H1 (cell line): ENCODE results near the gene TCF25. TPM values are rescaled to one million over a fixed set of nuclear protein-coding genes. Genes with fewer than 3 reads are reported as not detected.

ENCODE experiments used
- CTCF ChIA-PET: fragments of 300-600 bp; sonication (Branson Sonifier 250); formaldehyde crosslinking; loops from one replicate; lab custom pipeline; 2021; ENCODE audit not compliant: partially characterized antibody; lab: Charles Lee
- POLR2A ChIA-PET: fragments of 300-600 bp; sonication (Branson Sonifier 250); formaldehyde crosslinking; loops from one replicate; lab custom pipeline; 2021; ENCODE audit warnings: inconsistent platforms; ENCODE audit not compliant: partially characterized antibody; lab: Charles Lee
- DNase-seq, 2 experiments: peaks; one replicate each; pipeline versions ENCODE4 v3.0.0 to v3.0.0-alpha.2; 2010 to 2022; ENCODE audit warnings: low spot score in 2 of 2, low read depth in 1 of 2, mixed read lengths in 1 of 2
- FAIRE-seq: peaks from 2 replicates; lab custom pipeline; 2011; peaks lifted over from hg19 to GRCh38; lab: Jason Lieb, UNC
- H2AFZ ChIP-seq: 2 replicates; pipeline ENCODE4 v1.8.1; 2012; ENCODE audit warnings: low read length, inconsistent platforms
- H2AK5ac ChIP-seq: 2 replicates; pipeline ENCODE4 v1.6.1; 2013; ENCODE audit warnings: low read depth, low read length
- H2BK120ac ChIP-seq: replicated peaks from 2 replicates; pipeline ENCODE3; 2013; ENCODE audit warnings: low read depth, low read length, inconsistent platforms
- H2BK12ac ChIP-seq: 2 replicates; pipeline ENCODE4 v1.6.1; 2013; ENCODE audit warnings: low read depth, low read length
- H2BK15ac ChIP-seq: 2 replicates; pipeline ENCODE4 v1.6.1; 2013; ENCODE audit warnings: low read length
- H2BK20ac ChIP-seq: 2 replicates; pipeline ENCODE4 v1.6.1; 2013; ENCODE audit warnings: low read length
- H2BK5ac ChIP-seq: 2 replicates; pipeline ENCODE4 v1.6.1; 2013; ENCODE audit warnings: low read depth, low read length
- H3K14ac ChIP-seq: 2 replicates; pipeline ENCODE4 v1.6.1; 2013; ENCODE audit warnings: inconsistent platforms; ENCODE audit not compliant: insufficient read length
- H3K18ac ChIP-seq: 2 replicates; pipeline ENCODE4 v1.6.1; 2013; ENCODE audit warnings: low read length; ENCODE audit errors: extremely low read depth
- H3K23ac ChIP-seq: 2 replicates; pipeline ENCODE4 v1.6.1; 2013; ENCODE audit warnings: inconsistent platforms; ENCODE audit not compliant: insufficient read length
- H3K23me2 ChIP-seq: 2 replicates; pipeline ENCODE4 v1.6.1; 2013; ENCODE audit warnings: low read depth, low read length
- H3K27ac ChIP-seq: 2 replicates; pipeline ENCODE4 v1.6.1; 2011; ENCODE audit warnings: low read depth, low read length, inconsistent platforms
- H3K27me3 ChIP-seq, 4 experiments: replicated peaks in 1 of 4; 1 replicate in 1 of 4; 2 replicates in 3 of 4; pipeline versions ENCODE4 v1.6.1 to v1.8.1; 2011 to 2013; ENCODE audit warnings: low read length in 3 of 4, mild to moderate bottlenecking in 3 of 4, inconsistent platforms in 2 of 4, mixed read lengths in 2 of 4, moderate library complexity in 1 of 4; ENCODE audit not compliant: control insufficient read depth in 3 of 4, insufficient read depth in 3 of 4; ENCODE audit errors: extremely low read depth in 1 of 4
- H3K36me3 ChIP-seq, 4 experiments: 2 replicates each; pipeline versions ENCODE4 v1.6.1 to v1.8.1; 2011 to 2013; ENCODE audit warnings: mild to moderate bottlenecking in 4 of 4, low read length in 3 of 4, moderate library complexity in 2 of 4, control low read depth in 1 of 4, inconsistent platforms in 1 of 4; ENCODE audit not compliant: insufficient read depth in 4 of 4, control insufficient read depth in 2 of 4
- H3K4ac ChIP-seq: replicated peaks from 2 replicates; pipeline ENCODE3; 2013; ENCODE audit warnings: low read length, low read depth, mixed read lengths, inconsistent platforms; ENCODE audit not compliant: insufficient read length
- H3K4me1 ChIP-seq, 4 experiments: replicated peaks in 1 of 4; 1 replicate in 1 of 4; 2 replicates in 3 of 4; pipeline versions ENCODE4 v1.6.1 to v1.8.1; 2011 to 2013; ENCODE audit warnings: low read length in 3 of 4, inconsistent platforms in 2 of 4, mixed read lengths in 1 of 4; ENCODE audit not compliant: insufficient read depth in 4 of 4, control insufficient read depth in 3 of 4
- H3K4me2 ChIP-seq, 2 experiments: 2 replicates each; pipeline versions ENCODE4 v1.6.1 to v1.8.1; 2011 to 2013; ENCODE audit warnings: low read depth in 2 of 2, low read length in 2 of 2, control low read depth in 1 of 2, inconsistent platforms in 1 of 2, mild to moderate bottlenecking in 1 of 2; ENCODE audit not compliant: insufficient read depth in 1 of 2
- H3K4me3 ChIP-seq, 4 experiments: fragments of 200-600, 300-600 bp in 1 of 4; sonication (generic), shearing (Covaris generic), sonication (Bioruptor Twin) in 1 of 4; 2 replicates each; pipeline versions ENCODE4 v1.5.1 to v1.8.1; 2011 to 2016; ENCODE audit warnings: low read length in 4 of 4, low read depth in 3 of 4, control low read depth in 2 of 4, inconsistent platforms in 2 of 4, mild to moderate bottlenecking in 2 of 4, mixed read lengths in 1 of 4, moderate library complexity in 1 of 4; ENCODE audit not compliant: insufficient read depth in 2 of 4; ENCODE audit errors: extremely low read depth in 1 of 4
- H3K56ac ChIP-seq: replicated peaks from 2 replicates; pipeline ENCODE3; 2013; ENCODE audit warnings: low read depth, mild to moderate bottlenecking, mixed read lengths, low read length, inconsistent platforms; ENCODE audit not compliant: insufficient read length
- H3K79me1 ChIP-seq: 2 replicates; pipeline ENCODE4 v1.6.1; 2013; ENCODE audit warnings: low read depth, low read length, control low read depth
- H3K79me2 ChIP-seq, 2 experiments: 2 replicates each; pipeline versions ENCODE4 v1.6.1 to v1.8.1; 2012 to 2013; ENCODE audit warnings: low read length in 2 of 2, mild to moderate bottlenecking in 2 of 2, inconsistent platforms in 1 of 2; ENCODE audit not compliant: insufficient read depth in 2 of 2, control insufficient read depth in 1 of 2
- H3K9ac ChIP-seq, 4 experiments: replicated peaks in 1 of 4; 1 replicate in 1 of 4; 2 replicates in 3 of 4; pipeline versions ENCODE4 v1.6.1 to v1.8.1; 2011 to 2013; ENCODE audit warnings: low read depth in 3 of 4, low read length in 3 of 4, control low read depth in 2 of 4, mild to moderate bottlenecking in 2 of 4, moderate library complexity in 2 of 4, inconsistent platforms in 1 of 4; ENCODE audit errors: extremely low read depth in 1 of 4
- H3K9me3 ChIP-seq, 2 experiments: 2 replicates each; pipeline versions ENCODE4 v1.6.1 to v1.8.1; 2012 to 2013; ENCODE audit warnings: mild to moderate bottlenecking in 2 of 2, moderate library complexity in 2 of 2, control low read depth in 1 of 2, inconsistent platforms in 1 of 2, low read depth in 1 of 2, low read length in 1 of 2, mixed read lengths in 1 of 2; ENCODE audit not compliant: insufficient read depth in 2 of 2
- H4K20me1 ChIP-seq, 2 experiments: replicated peaks in 1 of 2; 2 replicates each; pipeline versions ENCODE3 to v1.8.1; 2011 to 2013; ENCODE audit warnings: inconsistent platforms in 2 of 2, low read length in 2 of 2, mild to moderate bottlenecking in 1 of 2; ENCODE audit not compliant: insufficient read depth in 2 of 2, control insufficient read depth in 1 of 2
- H4K5ac ChIP-seq: 2 replicates; pipeline ENCODE4 v1.6.1; 2013; ENCODE audit warnings: low read length, low read depth, mixed read lengths, inconsistent platforms; ENCODE audit not compliant: insufficient read length
- H4K8ac ChIP-seq: 2 replicates; pipeline ENCODE4 v1.8.0; 2013; ENCODE audit warnings: mild to moderate bottlenecking, moderate library complexity, low read length, inconsistent platforms; ENCODE audit not compliant: insufficient read depth; ENCODE audit errors: extremely low read depth
- H4K91ac ChIP-seq: replicated peaks from 2 replicates; pipeline ENCODE3; 2013; ENCODE audit warnings: low read length, mixed read lengths, inconsistent platforms; ENCODE audit not compliant: insufficient read length
- EZH2 ChIP-seq: fragments of 200-600 bp; sonication (generic); IDR thresholded peaks from 2 replicates; pipeline ENCODE4 v1.7.1; 2012; ENCODE audit warnings: low read depth, mild to moderate bottlenecking, moderate library complexity, low read length, inconsistent platforms; ENCODE audit not compliant: severe bottlenecking
- GABPA ChIP-seq: IDR thresholded peaks from 2 replicates; pipeline ENCODE4 v1.6.1; 2011; ENCODE audit warnings: mild to moderate bottlenecking, low read length, moderate library complexity, borderline replicate concordance; ENCODE audit not compliant: insufficient read depth
- HDAC6 ChIP-seq: IDR thresholded peaks from one replicate; pipeline ENCODE4 v1.7.1; 2012; ENCODE audit warnings: low read depth, mild to moderate bottlenecking, inconsistent platforms, low read length, moderate library complexity
- WGBS, 2 experiments: shearing (Covaris generic) in 1 of 2; methylation state at CpG; one replicate each; pipeline versions ENCODE4 v1.1.6 to v1.1.7; 2013 to 2015; ENCODE audit warnings: low lambda C conversion rate in 2 of 2, mixed read lengths in 2 of 2, inconsistent platforms in 1 of 2, low coverage in 1 of 2, missing lambda C conversion rate in 1 of 2; ENCODE audit not compliant: insufficient replicate concordance in 2 of 2, insufficient coverage in 1 of 2, insufficient read length in 1 of 2; ENCODE audit errors: extremely low coverage in 1 of 2, missing lambda C conversion rate in 1 of 2; 5-methylcytosine and 5-hydroxymethylcytosine counted together
- polyA plus RNA-seq, 7 experiments: library from polyadenylated mRNA; depleted of rRNA in 3 of 7; stranded (reverse) in 5 of 7; unstranded in 2 of 7; fragments of >200 nt in 5 of 7; fragments of 200-250 nt in 2 of 7; gene quantifications; 1 replicate in 5 of 7; 2 replicates in 1 of 7; 4 replicates in 1 of 7; pipeline versions ENCODE4 v1.2.1 to v1.2.3, GENCODE V29; 2011 to 2013; ENCODE audit warnings: missing spikeins in 2 of 7, mixed read lengths in 2 of 7
- total RNA-seq: library from RNA; stranded (reverse); fragmentation: NEBNext Ultra II Directional; extraction: Animal tissue kit (Norgen Biotek cat#: 25700); gene quantifications from 2 replicates; pipeline ENCODE4 v1.2.1, GENCODE V29; 2021
- TF ChIP-seq, protein P1 (sequence below): IDR thresholded peaks from 2 replicates; pipeline ENCODE4 v1.6.1; 2011; ENCODE audit warnings: low read length, improper control_type of control experiment

TCF25 gene
- total and polyA plus RNA-seq, 2 of the 8 experiments (the other 6 are each of a cell fraction or from before 2014, with no cell fraction given) = 78.1 to 102 TPM

DNA sequence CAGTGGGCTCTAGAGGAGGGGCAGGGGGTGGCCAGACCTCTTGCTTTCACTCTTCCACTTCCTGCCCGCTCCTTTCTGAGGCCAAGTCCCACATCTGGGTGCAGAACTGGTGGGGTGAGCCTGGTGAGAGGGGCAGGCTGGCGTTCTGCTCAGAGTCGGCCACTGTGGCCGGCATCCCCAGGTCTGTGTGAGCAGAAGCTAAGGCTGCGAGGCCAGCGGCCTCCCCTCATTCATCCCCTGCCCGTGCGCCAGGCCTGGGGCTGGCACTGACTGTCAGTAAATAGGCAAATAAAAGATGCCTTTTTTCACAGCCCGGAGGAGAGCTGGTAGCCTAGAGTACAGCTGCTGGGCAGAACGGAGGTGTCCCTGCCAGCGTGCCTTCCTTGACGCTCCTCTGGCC, 76.4 kb downstream of the TCF25 start:
- Histone ChIP-seq H3K56ac (no peak overlapping the region), H3K79me1 (no peaks in the 10 kb centered on the region), H3K14ac (no peak overlapping the region), H3K4ac (no peak overlapping the region), H2BK120ac (no peak overlapping the region), H3K4me2 (peak overlapping the region; percentile 42 to 93; a peak in 3 of 4 replicates), H2BK12ac (no peak overlapping the region), H4K8ac (peak overlapping the region; percentile 79; the same call in 1 of the 2 replicates), H4K5ac (no peak overlapping the region), H3K9me3 (no peaks in the 10 kb centered on the region), H3K23me2 (peaks cover 7% of the 10 kb centered on the region; the same call in 1 of the 2 replicates), H2AK5ac (no peak overlapping the region), H3K18ac (no peak overlapping the region), H3K27me3 (peaks cover 3 to 28% (median 22%) of the 10 kb centered on the region in 4 experiments), H4K20me1 (peaks cover 6 to 11% of the 10 kb centered on the region in 2 experiments), H4K91ac (no peak overlapping the region), H3K23ac (no peak overlapping the region), H2BK20ac (no peak overlapping the region), H3K9ac (no peak overlapping the region), H2BK5ac (no peak overlapping the region), H3K79me2 (no peaks in the 10 kb centered on the region), H3K4me3 (peak overlapping the region in 3 of 4 experiments; percentile 46 to 78 (median 54); a peak in 4 of 8 replicates), H2AFZ (no peak overlapping the region), H3K4me1 (peaks cover 0 to 11% (median 5%) of the 10 kb centered on the region in 4 experiments; a peak in 5 of 7 replicates), H3K27ac (no peak overlapping the region)
- ChIA-PET CTCF (interaction anchor here (0.5 to 3.9 kb wide), 7 partner anchors 8 to 39 kb away, joined by 3 to 15 read pairs (median 4); partner anchors contain the start of gene TUBB3), POLR2A (interaction anchor here (0.6 to 9.2 kb wide), 8 partner anchors 15 to 739 kb away, joined by 3 to 42 read pairs (median 7); partner anchors contain the start of genes DBNDD1 and TUBB3)
- DNase-seq (no peak), FAIRE-seq (no peak)
- WGBS, 2 experiments = 91% methylated on average over 12 of the region's 12 CpGs; no CpG with 5 or more reads in 1 of the 2 experiments
- TF ChIP-seq HDAC6 = no peak
- TF ChIP-seq EZH2 = no peak
- 0 out of 2 replicates have a peak, but pooled peaks have one; percentile 20 for TF ChIP-seq GABPA
- TF ChIP-seq, protein P1, sequence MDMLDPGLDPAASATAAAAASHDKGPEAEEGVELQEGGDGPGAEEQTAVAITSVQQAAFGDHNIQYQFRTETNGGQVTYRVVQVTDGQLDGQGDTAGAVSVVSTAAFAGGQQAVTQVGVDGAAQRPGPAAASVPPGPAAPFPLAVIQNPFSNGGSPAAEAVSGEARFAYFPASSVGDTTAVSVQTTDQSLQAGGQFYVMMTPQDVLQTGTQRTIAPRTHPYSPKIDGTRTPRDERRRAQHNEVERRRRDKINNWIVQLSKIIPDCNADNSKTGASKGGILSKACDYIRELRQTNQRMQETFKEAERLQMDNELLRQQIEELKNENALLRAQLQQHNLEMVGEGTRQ = no peak
- TF ChIP-seq, all 59 proteins: peak for 1
- no peak overlapping the region for H2BK15ac ChIP-seq
- no peaks in the 10 kb centered on the region for H3K36me3 ChIP-seq
